BJ (cell line): ENCODE data around the gene IRX2. TPM values are rescaled to one million over a fixed set of nuclear protein-coding genes. Genes with fewer than 3 reads are reported as not detected.

Experiments used
- CTCF ChIA-PET: fragments of 350-600 bp; formaldehyde crosslinking; extraction: SDS; loops from one replicate; lab custom pipeline; 2021; ENCODE audit warnings: antibody characterized with exemption, inconsistent platforms; lab: Yijun Ruan, JAX
- POLR2A ChIA-PET: fragments of 300-600 bp; sonication (Branson Sonifier 250); formaldehyde crosslinking; extraction: SDS; loops from one replicate; lab custom pipeline; 2021; ENCODE audit warnings: antibody characterized with exemption; lab: Charles Lee
- DNase-seq: peaks from one replicate; pipeline ENCODE4 v3.0.0-alpha.2; 2011; ENCODE audit warnings: low read depth
- H3K27me3 ChIP-seq: 2 replicates; pipeline ENCODE4 v1.6.0; 2011; ENCODE audit warnings: low read length; ENCODE audit not compliant: control insufficient read depth, insufficient read depth
- H3K36me3 ChIP-seq: 2 replicates; pipeline ENCODE4 v1.5.1; 2011; ENCODE audit warnings: low read length; ENCODE audit not compliant: control insufficient read depth, insufficient read depth
- H3K4me3 ChIP-seq: 2 replicates; pipeline ENCODE4 v1.5.1; 2011; ENCODE audit warnings: low read depth, mild to moderate bottlenecking, control low read depth, low read length
- polyA plus RNA-seq: library from polyadenylated mRNA; depleted of rRNA; stranded (reverse); fragments of >200 nt; gene quantifications from 2 replicates; pipeline ENCODE4 v1.2.3, GENCODE V29; 2011
- TF ChIP-seq, protein P1 (sequence below): IDR thresholded peaks from 2 replicates; pipeline ENCODE4 v1.5.1; 2011; ENCODE audit warnings: low read depth, mild to moderate bottlenecking, control low read depth, inconsistent platforms, low read length, moderate library complexity; ENCODE audit not compliant: insufficient read depth

The IRX2 gene
- polyA plus RNA-seq, 1 experiment = 1.8 TPM

DNA sequence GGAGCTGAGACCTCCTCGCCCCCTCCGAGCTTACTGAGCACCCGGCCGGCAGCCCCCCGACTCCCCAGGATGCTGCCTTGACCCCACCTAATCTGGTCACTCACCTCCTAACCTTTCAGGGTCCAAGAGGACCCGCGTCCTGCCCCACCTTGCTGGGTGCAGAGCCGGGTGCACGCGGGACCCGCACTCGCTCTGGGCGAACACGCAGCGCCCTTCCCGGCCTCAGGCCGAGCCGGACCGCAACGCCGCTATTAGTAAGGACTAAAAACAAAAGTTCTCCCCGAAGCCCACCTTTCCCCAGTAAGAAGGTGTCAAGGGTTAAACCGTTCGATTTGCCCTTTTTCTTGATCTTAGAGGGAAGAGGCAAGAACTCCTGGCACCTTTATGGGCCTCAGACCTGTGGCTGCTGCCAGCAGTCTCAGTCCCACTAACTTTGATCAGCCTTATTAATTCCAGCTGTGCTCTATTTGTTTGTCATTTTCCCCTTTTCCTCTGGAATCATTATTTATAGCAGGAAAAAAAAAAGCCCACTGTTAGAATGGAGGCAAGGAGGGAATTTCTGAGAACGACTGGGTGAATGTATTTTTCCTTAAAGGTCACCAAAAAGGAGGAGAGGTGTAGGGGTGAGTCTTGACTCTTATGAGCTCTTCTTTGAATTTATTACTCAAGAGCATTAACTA lies 10.5 kb downstream of the IRX2 start:
- no peak overlapping the region for H3K4me3 ChIP-seq
- CTCF ChIA-PET = no interaction called here
- POLR2A ChIA-PET = no interaction called here
- H3K27me3 ChIP-seq = 0 out of 2 replicates have a peak, but pooled peaks cover under 1% of the 10 kb centered on the region
- TF ChIP-seq, protein P1, sequence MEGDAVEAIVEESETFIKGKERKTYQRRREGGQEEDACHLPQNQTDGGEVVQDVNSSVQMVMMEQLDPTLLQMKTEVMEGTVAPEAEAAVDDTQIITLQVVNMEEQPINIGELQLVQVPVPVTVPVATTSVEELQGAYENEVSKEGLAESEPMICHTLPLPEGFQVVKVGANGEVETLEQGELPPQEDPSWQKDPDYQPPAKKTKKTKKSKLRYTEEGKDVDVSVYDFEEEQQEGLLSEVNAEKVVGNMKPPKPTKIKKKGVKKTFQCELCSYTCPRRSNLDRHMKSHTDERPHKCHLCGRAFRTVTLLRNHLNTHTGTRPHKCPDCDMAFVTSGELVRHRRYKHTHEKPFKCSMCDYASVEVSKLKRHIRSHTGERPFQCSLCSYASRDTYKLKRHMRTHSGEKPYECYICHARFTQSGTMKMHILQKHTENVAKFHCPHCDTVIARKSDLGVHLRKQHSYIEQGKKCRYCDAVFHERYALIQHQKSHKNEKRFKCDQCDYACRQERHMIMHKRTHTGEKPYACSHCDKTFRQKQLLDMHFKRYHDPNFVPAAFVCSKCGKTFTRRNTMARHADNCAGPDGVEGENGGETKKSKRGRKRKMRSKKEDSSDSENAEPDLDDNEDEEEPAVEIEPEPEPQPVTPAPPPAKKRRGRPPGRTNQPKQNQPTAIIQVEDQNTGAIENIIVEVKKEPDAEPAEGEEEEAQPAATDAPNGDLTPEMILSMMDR = no peak
- peaks cover 1% of the 10 kb centered on the region; the same call in 1 of the 2 replicates for H3K36me3 ChIP-seq
- DNase-seq = no peak

DNA sequence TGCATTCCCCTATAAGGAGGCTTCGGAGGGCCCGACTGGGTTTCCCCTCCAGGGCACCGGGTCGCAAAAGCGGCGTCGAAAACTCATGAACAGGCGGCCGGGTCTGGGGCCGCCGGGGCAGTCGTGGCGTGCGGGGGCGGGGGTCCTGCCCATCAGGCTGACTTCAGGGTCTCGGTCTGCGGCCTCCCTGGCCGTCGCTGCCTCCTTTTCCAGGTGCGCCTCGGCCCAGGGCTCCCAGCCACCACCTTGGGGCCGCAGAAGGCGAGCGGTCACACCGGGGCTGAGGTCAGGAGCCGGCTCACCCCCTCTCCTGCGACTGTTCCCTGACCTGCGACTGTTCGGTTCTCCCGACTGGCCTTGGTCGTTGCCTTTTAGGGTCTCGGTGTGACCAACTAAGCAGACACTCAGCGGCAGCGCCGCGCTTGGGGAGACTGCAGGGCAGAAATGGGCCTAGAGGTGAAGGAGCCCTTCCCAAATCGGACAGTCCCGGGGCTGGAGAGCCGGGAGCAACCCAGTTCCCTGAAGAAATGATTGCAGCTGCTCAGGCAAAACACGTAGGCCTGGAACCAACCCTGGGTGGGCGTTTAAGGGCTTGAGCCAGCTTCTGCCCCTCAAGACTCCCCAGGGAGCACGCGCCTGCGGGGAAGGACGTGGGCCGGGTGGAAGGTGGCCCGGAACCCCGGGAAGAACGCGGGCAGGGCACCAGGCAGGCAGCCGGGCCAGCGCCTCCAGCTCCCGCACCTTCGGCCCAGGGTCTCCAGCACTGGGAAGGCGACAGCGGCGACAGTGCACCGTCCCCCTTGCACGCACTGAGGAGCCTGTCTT lies 11.2 kb downstream of the IRX2 start:
- CTCF ChIA-PET = no interaction called here
- H3K27me3 ChIP-seq = 0 out of 2 replicates have a peak, but pooled peaks cover 2% of the 10 kb centered on the region
- H3K36me3 ChIP-seq = peaks cover 1% of the 10 kb centered on the region; the same call in 1 of the 2 replicates
- H3K4me3 ChIP-seq = peak overlapping the region; percentile 61
- POLR2A ChIA-PET = no interaction called here
- TF ChIP-seq, protein P1 = no peak
- DNase-seq = no peak

DNA sequence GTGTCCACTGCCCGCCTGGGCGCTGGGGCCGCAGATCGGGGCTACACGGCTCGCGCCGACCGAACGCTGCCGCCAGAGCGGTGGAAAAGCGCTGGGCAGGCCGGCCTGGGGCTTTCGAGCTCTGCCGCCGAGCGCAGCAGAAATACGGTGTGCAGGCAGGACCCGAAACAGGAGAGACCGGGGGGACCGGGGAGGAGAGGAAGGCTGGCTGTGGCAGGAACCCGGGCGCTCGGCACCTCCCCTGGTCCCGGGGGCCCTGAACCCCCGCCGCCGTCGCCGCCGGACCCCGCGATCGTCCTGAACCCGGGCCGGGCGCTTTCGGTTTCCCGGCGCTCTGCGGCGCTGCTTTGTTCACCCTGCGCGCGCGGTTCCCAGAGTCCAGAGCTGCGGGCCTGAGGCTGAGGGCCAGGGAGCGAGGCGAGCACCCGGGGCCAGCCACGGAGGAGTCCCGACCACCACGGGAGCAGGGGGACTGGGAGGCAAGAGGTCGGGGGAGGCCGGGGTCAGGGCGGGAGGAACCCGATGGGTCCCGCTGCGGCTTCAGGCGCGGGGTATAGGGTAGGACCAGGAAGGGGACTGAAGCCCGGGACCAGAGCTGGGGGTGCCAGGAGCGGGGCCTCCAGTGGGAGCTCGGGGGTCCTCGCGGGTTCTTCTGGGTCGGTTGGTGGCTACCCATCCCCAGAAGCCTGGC lies 12.0 kb downstream of the IRX2 start:
- Histone ChIP-seq H3K36me3 (0 out of 2 replicates have a peak, but pooled peaks cover 1% of the 10 kb centered on the region), H3K27me3 (0 out of 2 replicates have a peak, but pooled peaks cover 2% of the 10 kb centered on the region), H3K4me3 (peak overlapping the region; percentile 61)
- TF ChIP-seq, protein P1 = no peak
- no peak for DNase-seq
- ChIA-PET CTCF (no interaction called here), POLR2A (interaction anchor here (0.5 kb wide), 1 partner anchor 12 kb away, joined by 3 read pairs; no protein-coding TSS in a partner anchor)

DNA sequence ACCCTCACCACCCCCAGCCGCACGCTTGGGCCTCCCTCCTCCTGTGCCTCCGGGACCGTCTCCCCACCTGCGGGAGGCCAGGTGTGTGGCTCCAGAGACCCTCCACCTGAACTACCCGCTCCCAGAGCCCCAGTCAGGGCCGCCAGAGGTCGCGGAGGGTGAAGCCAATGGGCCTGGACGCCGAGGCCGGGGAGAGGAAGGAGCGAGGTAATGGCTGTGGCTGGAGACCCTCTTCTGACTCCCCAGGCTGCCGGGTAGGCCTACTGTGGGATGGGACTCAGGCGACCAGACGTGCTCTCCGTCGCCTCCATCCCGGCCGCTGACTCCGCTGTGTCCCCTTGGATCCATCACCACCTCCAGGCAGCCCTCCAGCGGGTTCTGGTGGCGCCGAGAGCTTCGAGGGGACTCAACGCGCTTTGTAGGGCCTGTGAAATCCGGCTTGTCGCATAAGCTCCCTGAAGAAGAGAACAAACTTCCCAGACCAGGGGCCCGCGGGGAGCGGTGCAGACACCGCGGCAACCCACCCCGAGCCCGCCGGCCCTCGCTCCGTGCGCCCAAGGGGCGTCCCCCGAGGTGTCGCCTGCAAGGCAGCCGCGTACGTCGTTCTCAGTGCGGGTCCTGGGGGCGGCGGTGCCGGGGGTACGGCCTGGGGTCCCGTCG lies 12.6 kb downstream of the IRX2 start:
- DNase-seq = no peak
- ChIA-PET POLR2A (interaction anchor here (0.5 kb wide), 1 partner anchor 13 kb away, joined by 3 read pairs; no protein-coding TSS in a partner anchor), CTCF (no interaction called here)
- 0 out of 2 replicates have a peak, but pooled peaks cover 1% of the 10 kb centered on the region for H3K36me3 ChIP-seq
- peak overlapping the region; percentile 61 for H3K4me3 ChIP-seq
- 0 out of 2 replicates have a peak, but pooled peaks cover 2% of the 10 kb centered on the region for H3K27me3 ChIP-seq
- TF ChIP-seq, protein P1 = no peak
